ENCODE data around the gene UGT1A1. TPM values are rescaled to one million over a fixed set of nuclear protein-coding genes. Genes with fewer than 3 reads are reported as not detected.

UGT1A1 gene
- total RNA-seq, 2 donors from 2014 or later, result not detected

GRCh38 chr2:233769260-233769659 lies 9.2 kb downstream of the UGT1A1 start:
- no peak overlapping the region for H3K27ac Mint-ChIP-seq
- H3K4me3 Mint-ChIP-seq, result no peak overlapping the region
- peaks cover 16 to 41% of the 10 kb centered on the region in 2 donors for H3K27me3 Mint-ChIP-seq
- no peaks in the 10 kb centered on the region for H3K4me1 Mint-ChIP-seq (ENCODE audit: low read depth in 2 of 2)
- no peaks in the 10 kb centered on the region for H3K36me3 Mint-ChIP-seq
- H3K9me3 Mint-ChIP-seq, result no peaks in the 10 kb centered on the region
- DNase-seq (ENCODE audit: low spot score) (no peak), ATAC-seq (peak in 1 of 2 donors; percentile 11)

- DNase-seq (ENCODE audit: low spot score) (no peak), ATAC-seq (no peak)
- Mint-ChIP-seq H3K4me1 (ENCODE audit: low read depth in 2 of 2) (no peaks in the 10 kb centered on the region), H3K27ac (no peak overlapping the region), H3K27me3 (peaks cover 18 to 45% of the 10 kb centered on the region in 2 donors), H3K9me3 (no peaks in the 10 kb centered on the region), H3K4me3 (no peak overlapping the region), H3K36me3 (peaks cover 4% of the 10 kb centered on the region)
Observed at GRCh38 chr2:233772153-233772552, 12.1 kb downstream of the UGT1A1 start.

GRCh38 chr2:233772583-233772982 lies 12.5 kb downstream of the UGT1A1 start:
- Mint-ChIP-seq H3K27me3 (peaks cover 20 to 41% of the 10 kb centered on the region in 2 donors), H3K9me3 (no peaks in the 10 kb centered on the region), H3K4me1 (ENCODE audit: low read depth in 2 of 2) (no peaks in the 10 kb centered on the region), H3K27ac (no peak overlapping the region), H3K4me3 (no peak overlapping the region), H3K36me3 (peaks cover 4% of the 10 kb centered on the region)
- ATAC-seq, result no peak
- no peak for DNase-seq (ENCODE audit: low spot score)

- DNase-seq (ENCODE audit: low spot score) (no peak), ATAC-seq (no peak)
- Mint-ChIP-seq H3K27ac (no peak overlapping the region), H3K9me3 (no peaks in the 10 kb centered on the region), H3K27me3 (peaks cover 22 to 35% of the 10 kb centered on the region in 2 donors), H3K4me1 (ENCODE audit: low read depth in 2 of 2) (no peaks in the 10 kb centered on the region), H3K4me3 (no peak overlapping the region), H3K36me3 (peaks cover 4% of the 10 kb centered on the region)
Observed at GRCh38 chr2:233773854-233774253, 13.8 kb downstream of the UGT1A1 start.

GRCh38 chr2:233775414-233775813 lies 15.3 kb downstream of the UGT1A1 start:
- H3K27me3 Mint-ChIP-seq, result peaks cover 20 to 34% of the 10 kb centered on the region in 2 donors
- H3K4me3 Mint-ChIP-seq, result no peak overlapping the region
- no peaks in the 10 kb centered on the region for H3K9me3 Mint-ChIP-seq
- no peak for ATAC-seq
- no peak for DNase-seq (ENCODE audit: low spot score)
- H3K4me1 Mint-ChIP-seq (ENCODE audit: low read depth in 2 of 2), result no peaks in the 10 kb centered on the region
- no peak overlapping the region for H3K27ac Mint-ChIP-seq
- H3K36me3 Mint-ChIP-seq, result peaks cover 4% of the 10 kb centered on the region

- Mint-ChIP-seq H3K4me1 (ENCODE audit: low read depth in 2 of 2) (no peaks in the 10 kb centered on the region), H3K36me3 (peaks cover 4% of the 10 kb centered on the region), H3K9me3 (no peaks in the 10 kb centered on the region), H3K4me3 (no peak within 1 kb of the TSS), H3K27me3 (peaks cover 39 to 47% of the 10 kb centered on the region in 2 donors), H3K27ac (no peak within 1 kb of the TSS)
- DNase-seq (ENCODE audit: low spot score) (no peak), ATAC-seq (no peak)
Observed at GRCh38 chr2:233778030-233778429, 18.0 kb downstream of the UGT1A1 start, which contains the start of gene MROH2A. MROH2A (plus strand) TSS chr2:233778330; CDS start chr2:233779359, 1,029 bp downstream.

GRCh38 chr2:233779722-233780121 lies 19.7 kb downstream of the UGT1A1 start:
- ATAC-seq, result peak; percentile 17 to 50
- H3K27ac Mint-ChIP-seq, result no peak overlapping the region
- peaks cover 44 to 57% of the 10 kb centered on the region in 2 donors for H3K27me3 Mint-ChIP-seq
- no peaks in the 10 kb centered on the region for H3K9me3 Mint-ChIP-seq
- H3K4me3 Mint-ChIP-seq, result no peak overlapping the region
- DNase-seq (ENCODE audit: low spot score), result no peak
- H3K36me3 Mint-ChIP-seq, result peaks cover 4% of the 10 kb centered on the region
- no peaks in the 10 kb centered on the region for H3K4me1 Mint-ChIP-seq (ENCODE audit: low read depth in 2 of 2)

- Mint-ChIP-seq H3K4me3 (no peak overlapping the region), H3K4me1 (ENCODE audit: low read depth in 2 of 2) (no peaks in the 10 kb centered on the region), H3K27ac (no peak overlapping the region), H3K27me3 (peaks cover 40 to 47% of the 10 kb centered on the region in 2 donors), H3K9me3 (no peaks in the 10 kb centered on the region), H3K36me3 (peaks cover 4% of the 10 kb centered on the region)
- ATAC-seq, result no peak
- no peak for DNase-seq (ENCODE audit: low spot score)
Observed at GRCh38 chr2:233780771-233781170, 20.7 kb downstream of the UGT1A1 start.

- Mint-ChIP-seq H3K4me3 (no peak overlapping the region), H3K36me3 (no peaks in the 10 kb centered on the region), H3K27me3 (peaks cover 7 to 8% of the 10 kb centered on the region in 2 donors), H3K27ac (no peak overlapping the region), H3K4me1 (ENCODE audit: low read depth in 2 of 2) (no peaks in the 10 kb centered on the region), H3K9me3 (no peaks in the 10 kb centered on the region)
- peak; percentile 28 to 46 for ATAC-seq
- no peak for DNase-seq (ENCODE audit: low spot score)
Observed at GRCh38 chr2:233789554-233789953, 29.5 kb downstream of the UGT1A1 start.

- H3K36me3 Mint-ChIP-seq, result no peaks in the 10 kb centered on the region
- H3K4me3 Mint-ChIP-seq, result no peak overlapping the region
- no peaks in the 10 kb centered on the region for H3K4me1 Mint-ChIP-seq (ENCODE audit: low read depth in 2 of 2)
- ATAC-seq (no peak), DNase-seq (ENCODE audit: low spot score) (no peak)
- no peak overlapping the region for H3K27ac Mint-ChIP-seq
- H3K27me3 Mint-ChIP-seq, result peaks cover 3 to 5% of the 10 kb centered on the region in 2 donors
- H3K9me3 Mint-ChIP-seq, result no peaks in the 10 kb centered on the region
Observed at GRCh38 chr2:233791151-233791882, 31.2 kb downstream of the UGT1A1 start.

- DNase-seq (ENCODE audit: low spot score) (no peak), ATAC-seq (no peak)
- Mint-ChIP-seq H3K27me3 (peaks cover 0 to 3% of the 10 kb centered on the region in 2 donors), H3K4me1 (ENCODE audit: low read depth in 2 of 2) (no peaks in the 10 kb centered on the region), H3K36me3 (no peaks in the 10 kb centered on the region), H3K9me3 (no peaks in the 10 kb centered on the region), H3K27ac (no peak overlapping the region), H3K4me3 (no peak overlapping the region)
Observed at GRCh38 chr2:233791883-233792329, 31.8 kb downstream of the UGT1A1 start.

- DNase-seq (ENCODE audit: low spot score) (no peak), ATAC-seq (no peak)
- Mint-ChIP-seq H3K36me3 (no peaks in the 10 kb centered on the region), H3K9me3 (no peaks in the 10 kb centered on the region), H3K27ac (no peak overlapping the region), H3K27me3 (peaks cover 0 to 3% of the 10 kb centered on the region in 2 donors), H3K4me1 (ENCODE audit: low read depth in 2 of 2) (no peaks in the 10 kb centered on the region), H3K4me3 (no peak overlapping the region)
Observed at GRCh38 chr2:233792720-233793119, 32.6 kb downstream of the UGT1A1 start.

GRCh38 chr2:233793465-233794127 lies 33.5 kb downstream of the UGT1A1 start:
- DNase-seq (ENCODE audit: low spot score), result no peak
- H3K4me3 Mint-ChIP-seq, result no peak overlapping the region
- H3K27me3 Mint-ChIP-seq, result peaks cover 0 to 5% of the 10 kb centered on the region in 2 donors
- no peaks in the 10 kb centered on the region for H3K9me3 Mint-ChIP-seq
- no peaks in the 10 kb centered on the region for H3K36me3 Mint-ChIP-seq
- ATAC-seq, result no peak
- H3K27ac Mint-ChIP-seq, result no peak overlapping the region
- no peaks in the 10 kb centered on the region for H3K4me1 Mint-ChIP-seq (ENCODE audit: low read depth in 2 of 2)

GRCh38 chr2:233794128-233794658 lies 34.1 kb downstream of the UGT1A1 start:
- ATAC-seq (no peak), DNase-seq (ENCODE audit: low spot score) (peak; percentile 26)
- no peaks in the 10 kb centered on the region for H3K9me3 Mint-ChIP-seq

More at GRCh38 chr2:233794128-233794658, 34.1 kb downstream of the UGT1A1 start:
- Mint-ChIP-seq H3K36me3 (no peaks in the 10 kb centered on the region), H3K27ac (no peak overlapping the region), H3K4me1 (ENCODE audit: low read depth in 2 of 2) (no peaks in the 10 kb centered on the region), H3K27me3 (peaks cover 0 to 3% of the 10 kb centered on the region in 2 donors), H3K4me3 (no peak overlapping the region)

All from natural killer cell treated with Interleukin-12 subunit alpha and Interleukin-12 subunit beta and Interleukin-15 and Interleukin-18, amount 100 ng/mL, for 72 hours (primary cell).